ENCODE data around the gene EEF1AKMT1.

GRCh38 chr13:20801707-20802106 is 27.9 kb upstream of the EEF1AKMT1 start:
- TF ChIP-seq EZH2 (IDR thresholded peaks at IDR 0.05; ENCODE audit: low read depth, unreplicated experiment) (no peak), REST (IDR thresholded peaks at IDR 0.05; ENCODE audit: unreplicated experiment) (no peak)

Data from GM23338 (cell line).